GM12878 (cell line): Measurements from ENCODE around the gene CACNA2D3.

ENCODE experiments used
- ATF3 ChIP-seq: IDR thresholded peaks from 2 replicates; pipeline ENCODE4 v1.6.1; 2011; ENCODE audit warnings: low read depth, mild to moderate bottlenecking, low read length, moderate library complexity, borderline replicate concordance; ENCODE audit errors: extremely low read depth
- CBX5 ChIP-seq: sonication (generic); IDR thresholded peaks from 2 replicates; pipeline ENCODE4 v1.6.1; 2016; ENCODE audit warnings: low read depth, moderate library complexity, mild to moderate bottlenecking, inconsistent platforms
- CTCF ChIP-seq, 3 experiments: IDR thresholded peaks in 2 of 3; conservative IDR thresholded peaks in 1 of 3; 2 replicates each; pipeline ENCODE4 v1.5.1; 2011; ENCODE audit warnings: low read depth in 3 of 3, low read length in 3 of 3, mild to moderate bottlenecking in 3 of 3, control low read depth in 2 of 3, moderate library complexity in 2 of 3, inconsistent platforms in 1 of 3, mixed read lengths in 1 of 3; ENCODE audit not compliant: control insufficient read depth in 2 of 3, insufficient read depth in 1 of 3; ENCODE audit errors: extremely low read depth in 1 of 3
- E2F4 ChIP-seq: IDR thresholded peaks from 2 replicates; pipeline ENCODE4 v1.6.1; 2012; ENCODE audit warnings: low read depth, low read length, improper control_type of control experiment
- ESRRA ChIP-seq: IDR thresholded peaks from 2 replicates; pipeline ENCODE4 v1.6.1; 2012; ENCODE audit warnings: mild to moderate bottlenecking, low read length, improper control_type of control experiment
- EZH2 ChIP-seq: IDR thresholded peaks from 2 replicates; pipeline ENCODE4 v1.6.1; 2012; ENCODE audit warnings: low read depth, mild to moderate bottlenecking, control low read depth, inconsistent platforms, low read length, borderline replicate concordance; ENCODE audit not compliant: control insufficient read depth
- HCFC1 ChIP-seq: fragments of 150-350 bp; IDR thresholded peaks from 2 replicates; pipeline ENCODE4 v1.6.1; 2014; ENCODE audit warnings: low read length
- LARP7 ChIP-seq: fragments of 450-650 bp; IDR thresholded peaks from 2 replicates; pipeline ENCODE4 v1.6.1; 2017; ENCODE audit warnings: mild to moderate bottlenecking
- POLR2AphosphoS5 ChIP-seq: IDR thresholded peaks from 2 replicates; pipeline ENCODE4 v1.6.1; 2011; ENCODE audit warnings: mild to moderate bottlenecking, low read length, inconsistent platforms
- RELB ChIP-seq: fragments of 450-650 bp; IDR thresholded peaks from 2 replicates; pipeline ENCODE4 v1.6.1; 2017; ENCODE audit warnings: low read depth, mild to moderate bottlenecking, moderate library complexity
- REST ChIP-seq: IDR thresholded peaks from 2 replicates; pipeline ENCODE4 v1.6.1; 2012; ENCODE audit warnings: mild to moderate bottlenecking, low read depth, low read length
- SMAD5 ChIP-seq: IDR thresholded peaks from 2 replicates; pipeline ENCODE4 v1.6.1; 2016; ENCODE audit warnings: antibody characterized with exemption, low read depth
- TAF1 ChIP-seq: IDR thresholded peaks from 2 replicates; pipeline ENCODE4 v1.6.1; 2011; ENCODE audit warnings: mild to moderate bottlenecking, low read depth, low read length, borderline replicate concordance

GRCh38 chr3:54099381-54099780 lies 23.0 kb upstream of the CACNA2D3 start:
- no peak for TF ChIP-seq TAF1
- TF ChIP-seq ESRRA, result no peak
- TF ChIP-seq EZH2, result no peak
- no peak for TF ChIP-seq CTCF (IDR thresholded peaks at IDR 0.05 in 2 of 3, conservative IDR thresholded peaks at IDR 0.05 in 1 of 3; ENCODE audit: control insufficient read depth in 2 of 3, extremely low read depth in 1 of 3, insufficient read depth in 1 of 3, low read depth in 3 of 3, low read length in 3 of 3)
- TF ChIP-seq ATF3, result no peak
- TF ChIP-seq E2F4, result no peak
- no peak for TF ChIP-seq CBX5
- no peak for TF ChIP-seq RELB
- no peak for TF ChIP-seq POLR2AphosphoS5
- no peak for TF ChIP-seq LARP7
- no peak for TF ChIP-seq SMAD5
- no peak for TF ChIP-seq REST
- no peak for TF ChIP-seq HCFC1
